ENCODE measurements around the gene LRCH1.

DNA sequence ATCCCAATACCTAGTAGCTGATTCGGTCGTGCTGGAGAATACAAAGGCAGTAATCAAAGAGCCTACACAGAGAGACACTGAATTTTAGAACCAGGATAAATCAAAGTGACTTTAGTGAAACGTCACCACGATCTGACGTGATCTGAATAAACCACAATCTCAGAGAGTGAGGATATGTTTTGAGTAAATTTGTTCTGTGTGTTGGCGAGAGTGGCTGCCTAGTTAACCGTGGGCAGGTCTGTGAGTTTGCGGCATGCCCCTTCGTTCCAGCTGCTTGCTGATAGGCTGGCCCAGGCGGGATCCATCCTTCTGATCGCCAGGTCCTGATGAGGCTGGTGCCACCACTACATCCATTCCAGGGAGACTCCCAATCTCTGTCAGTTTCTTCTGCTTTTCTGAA lies 40.4 kb downstream of the LRCH1 start:
- TF ChIP-seq, protein P1, sequence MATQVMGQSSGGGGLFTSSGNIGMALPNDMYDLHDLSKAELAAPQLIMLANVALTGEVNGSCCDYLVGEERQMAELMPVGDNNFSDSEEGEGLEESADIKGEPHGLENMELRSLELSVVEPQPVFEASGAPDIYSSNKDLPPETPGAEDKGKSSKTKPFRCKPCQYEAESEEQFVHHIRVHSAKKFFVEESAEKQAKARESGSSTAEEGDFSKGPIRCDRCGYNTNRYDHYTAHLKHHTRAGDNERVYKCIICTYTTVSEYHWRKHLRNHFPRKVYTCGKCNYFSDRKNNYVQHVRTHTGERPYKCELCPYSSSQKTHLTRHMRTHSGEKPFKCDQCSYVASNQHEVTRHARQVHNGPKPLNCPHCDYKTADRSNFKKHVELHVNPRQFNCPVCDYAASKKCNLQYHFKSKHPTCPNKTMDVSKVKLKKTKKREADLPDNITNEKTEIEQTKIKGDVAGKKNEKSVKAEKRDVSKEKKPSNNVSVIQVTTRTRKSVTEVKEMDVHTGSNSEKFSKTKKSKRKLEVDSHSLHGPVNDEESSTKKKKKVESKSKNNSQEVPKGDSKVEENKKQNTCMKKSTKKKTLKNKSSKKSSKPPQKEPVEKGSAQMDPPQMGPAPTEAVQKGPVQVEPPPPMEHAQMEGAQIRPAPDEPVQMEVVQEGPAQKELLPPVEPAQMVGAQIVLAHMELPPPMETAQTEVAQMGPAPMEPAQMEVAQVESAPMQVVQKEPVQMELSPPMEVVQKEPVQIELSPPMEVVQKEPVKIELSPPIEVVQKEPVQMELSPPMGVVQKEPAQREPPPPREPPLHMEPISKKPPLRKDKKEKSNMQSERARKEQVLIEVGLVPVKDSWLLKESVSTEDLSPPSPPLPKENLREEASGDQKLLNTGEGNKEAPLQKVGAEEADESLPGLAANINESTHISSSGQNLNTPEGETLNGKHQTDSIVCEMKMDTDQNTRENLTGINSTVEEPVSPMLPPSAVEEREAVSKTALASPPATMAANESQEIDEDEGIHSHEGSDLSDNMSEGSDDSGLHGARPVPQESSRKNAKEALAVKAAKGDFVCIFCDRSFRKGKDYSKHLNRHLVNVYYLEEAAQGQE (IDR thresholded peaks at IDR 0.05; ENCODE audit: low read depth, low read length): no peak
- TF ChIP-seq SMC3 (IDR thresholded peaks at IDR 0.05; ENCODE audit: low read depth, low read length) (no peak), RCOR1 (IDR thresholded peaks at IDR 0.05; ENCODE audit: low read length) (no peak)

Measured in SK-N-SH (cell line).